Epithelial cell of esophagus (primary cell): ENCODE results near the gene SERPINB11.
A peak's percentile ranks its signal among the peaks of the same experiment; 100 is the strongest.
"Not testable (repeated sequence)": the region's sequence is repeated elsewhere in the genome, so short reads cannot be mapped to it uniquely, and the experiment has no call there.

Experiments used
- DNase-seq: peaks from one replicate; pipeline ENCODE4 v3.0.0; 2010; ENCODE audit warnings: low read depth
- H3K4me3 ChIP-seq: 2 replicates; pipeline ENCODE4 v1.5.1; 2011; ENCODE audit warnings: mild to moderate bottlenecking, low read length, control low read depth
- TF ChIP-seq, protein P1 (sequence below): IDR thresholded peaks from 2 replicates; pipeline ENCODE4 v1.5.1; 2011; ENCODE audit warnings: low read depth, mild to moderate bottlenecking, low read length, control low read depth, inconsistent platforms; ENCODE audit not compliant: insufficient read depth; ENCODE audit errors: missing control alignments

The SERPINB11 gene, protein sequence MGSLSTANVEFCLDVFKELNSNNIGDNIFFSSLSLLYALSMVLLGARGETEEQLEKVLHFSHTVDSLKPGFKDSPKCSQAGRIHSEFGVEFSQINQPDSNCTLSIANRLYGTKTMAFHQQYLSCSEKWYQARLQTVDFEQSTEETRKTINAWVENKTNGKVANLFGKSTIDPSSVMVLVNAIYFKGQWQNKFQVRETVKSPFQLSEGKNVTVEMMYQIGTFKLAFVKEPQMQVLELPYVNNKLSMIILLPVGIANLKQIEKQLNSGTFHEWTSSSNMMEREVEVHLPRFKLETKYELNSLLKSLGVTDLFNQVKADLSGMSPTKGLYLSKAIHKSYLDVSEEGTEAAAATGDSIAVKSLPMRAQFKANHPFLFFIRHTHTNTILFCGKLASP

DNA sequence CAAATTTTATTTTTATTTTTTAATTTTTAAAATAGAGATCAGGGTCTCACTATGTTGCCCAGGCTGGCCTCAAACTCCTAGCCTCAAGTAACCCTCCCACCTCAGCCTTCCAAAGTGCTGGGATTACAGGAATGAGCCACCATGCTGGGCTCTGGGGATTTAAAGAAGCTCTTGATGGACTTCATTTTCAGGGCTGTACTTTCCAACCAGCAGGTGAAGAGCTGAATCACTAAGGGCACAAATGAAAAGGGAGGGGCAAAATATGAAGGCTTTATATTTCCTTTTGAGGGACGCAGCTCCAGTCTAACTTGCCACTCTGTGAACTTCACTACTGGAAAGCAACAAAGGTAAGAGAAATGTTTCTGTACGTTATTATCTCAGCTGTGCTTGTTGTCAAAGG is at the start of gene SERPINB11:
Gene SERPINB11, plus strand, starts transcription at position 301 of the 400 bp plus-strand sequence. CDS start 7,234 bp downstream, outside the sequence.
- TF ChIP-seq, protein P1, sequence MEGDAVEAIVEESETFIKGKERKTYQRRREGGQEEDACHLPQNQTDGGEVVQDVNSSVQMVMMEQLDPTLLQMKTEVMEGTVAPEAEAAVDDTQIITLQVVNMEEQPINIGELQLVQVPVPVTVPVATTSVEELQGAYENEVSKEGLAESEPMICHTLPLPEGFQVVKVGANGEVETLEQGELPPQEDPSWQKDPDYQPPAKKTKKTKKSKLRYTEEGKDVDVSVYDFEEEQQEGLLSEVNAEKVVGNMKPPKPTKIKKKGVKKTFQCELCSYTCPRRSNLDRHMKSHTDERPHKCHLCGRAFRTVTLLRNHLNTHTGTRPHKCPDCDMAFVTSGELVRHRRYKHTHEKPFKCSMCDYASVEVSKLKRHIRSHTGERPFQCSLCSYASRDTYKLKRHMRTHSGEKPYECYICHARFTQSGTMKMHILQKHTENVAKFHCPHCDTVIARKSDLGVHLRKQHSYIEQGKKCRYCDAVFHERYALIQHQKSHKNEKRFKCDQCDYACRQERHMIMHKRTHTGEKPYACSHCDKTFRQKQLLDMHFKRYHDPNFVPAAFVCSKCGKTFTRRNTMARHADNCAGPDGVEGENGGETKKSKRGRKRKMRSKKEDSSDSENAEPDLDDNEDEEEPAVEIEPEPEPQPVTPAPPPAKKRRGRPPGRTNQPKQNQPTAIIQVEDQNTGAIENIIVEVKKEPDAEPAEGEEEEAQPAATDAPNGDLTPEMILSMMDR: no peak
- DNase-seq: no peak
- H3K4me3 ChIP-seq: peak within 1 kb of the TSS; percentile 7

DNA sequence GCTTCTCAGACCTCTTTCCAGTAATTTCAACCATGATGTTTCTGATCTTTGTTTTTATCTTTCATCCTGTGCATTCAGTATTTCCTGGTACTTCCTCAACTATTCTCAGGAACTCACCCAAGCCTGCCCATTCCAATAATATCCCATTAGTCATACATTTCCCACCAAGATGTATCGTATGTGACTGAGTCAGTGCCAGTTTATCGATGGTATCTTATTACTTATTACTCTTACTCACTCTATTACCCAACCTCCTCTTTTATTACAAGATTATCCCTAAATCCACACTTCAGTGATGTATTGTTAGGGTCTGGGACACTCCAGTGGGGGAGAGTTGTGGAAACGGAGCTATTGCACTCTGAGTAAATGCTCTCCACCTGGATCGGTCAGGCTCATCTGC is 43.8 kb upstream of the SERPINB11 start:
- not testable (repeated sequence) for H3K4me3 ChIP-seq
- peak; percentile 35 for DNase-seq

DNA sequence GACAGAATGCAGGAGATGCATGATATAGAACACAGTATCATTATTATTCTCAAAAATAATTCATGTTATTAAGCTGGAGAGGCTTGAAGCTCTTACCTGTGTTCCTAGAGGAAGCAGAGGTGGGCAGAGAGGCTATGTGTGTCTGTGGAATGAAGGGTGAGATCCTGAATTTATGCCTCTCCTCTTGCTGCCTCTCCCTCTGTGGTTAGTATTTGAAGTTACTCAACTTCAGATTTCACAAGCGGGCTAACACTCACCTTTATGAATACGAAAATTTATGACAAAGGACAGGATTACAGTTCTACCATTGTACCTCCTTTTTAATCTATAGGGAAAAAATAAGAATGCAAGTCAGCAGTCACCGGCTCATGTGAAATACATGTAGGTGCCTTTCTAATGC is 41.0 kb upstream of the SERPINB11 start, which contains the start of gene SERPINB3:
Gene SERPINB3, minus strand, starts transcription at position 144 of the 400 bp plus-strand sequence. CDS start 677 bp downstream, outside the sequence.
- H3K4me3 ChIP-seq: not testable (repeated sequence)

DNA sequence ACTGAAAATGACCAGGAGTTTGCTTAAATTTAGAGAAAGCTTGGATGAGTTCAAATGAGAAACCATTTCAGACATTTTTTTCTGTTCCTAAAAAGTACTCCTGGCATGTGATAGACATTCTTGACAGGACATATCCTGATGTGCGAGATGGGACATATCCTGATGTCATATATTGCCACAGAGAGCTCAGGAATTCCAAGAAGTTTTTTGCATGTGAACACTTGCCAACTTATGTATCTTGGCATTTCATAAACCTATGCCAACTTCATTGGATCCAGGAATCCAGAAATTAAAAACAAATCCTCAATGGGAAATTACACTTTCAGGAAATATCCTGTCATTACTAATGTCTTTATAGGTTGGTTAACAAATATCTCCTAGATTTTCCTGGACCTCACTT is 38.2 kb upstream of the SERPINB11 start:
- no peak overlapping the region for H3K4me3 ChIP-seq
- DNase-seq: peak; percentile 80
- TF ChIP-seq, protein P1: no peak

More for the DNA sequence above, 41.0 kb upstream of the SERPINB11 start, which contains the start of gene SERPINB3:
- DNase-seq: peak; percentile 67

DNA sequence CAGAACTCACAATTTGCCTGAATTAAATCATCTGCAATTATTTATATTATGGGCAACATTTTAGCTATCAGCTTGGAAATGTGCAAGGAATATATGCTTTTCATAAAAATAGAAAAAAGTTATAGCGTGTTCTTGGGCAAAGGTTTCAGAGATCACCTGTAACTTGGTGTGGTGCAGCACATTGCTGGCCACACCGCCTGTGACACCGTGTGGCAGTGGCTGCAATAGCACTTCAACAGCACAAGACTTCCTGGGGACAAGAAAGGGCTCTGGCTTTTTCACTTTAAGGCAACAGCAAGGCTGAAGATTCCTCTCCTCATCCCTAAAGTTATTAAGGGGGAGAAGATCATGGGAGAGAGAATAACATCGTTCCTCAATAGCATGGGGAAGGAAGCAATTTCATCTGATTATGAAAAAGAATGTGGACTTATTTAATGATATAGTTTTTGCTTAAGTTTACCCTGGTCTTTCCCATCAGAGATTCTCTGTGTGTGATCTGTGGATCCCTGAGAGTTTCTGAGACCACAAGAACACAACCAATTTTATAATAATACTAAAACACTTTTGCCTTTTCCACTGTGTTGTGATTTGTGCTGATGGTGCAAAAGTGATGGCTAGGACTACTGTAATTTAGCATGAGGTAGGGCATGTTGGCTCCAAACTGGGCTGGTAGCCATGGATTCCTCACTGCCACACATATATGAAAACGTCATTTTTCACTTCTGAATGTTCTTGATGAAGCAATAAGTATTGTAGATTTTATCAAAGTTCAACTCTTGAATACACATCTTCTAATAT is 26.0 kb upstream of the SERPINB11 start:
- TF ChIP-seq, protein P1: peak; percentile 80
- peak; percentile 62 for DNase-seq
- H3K4me3 ChIP-seq: no peak overlapping the region

DNA sequence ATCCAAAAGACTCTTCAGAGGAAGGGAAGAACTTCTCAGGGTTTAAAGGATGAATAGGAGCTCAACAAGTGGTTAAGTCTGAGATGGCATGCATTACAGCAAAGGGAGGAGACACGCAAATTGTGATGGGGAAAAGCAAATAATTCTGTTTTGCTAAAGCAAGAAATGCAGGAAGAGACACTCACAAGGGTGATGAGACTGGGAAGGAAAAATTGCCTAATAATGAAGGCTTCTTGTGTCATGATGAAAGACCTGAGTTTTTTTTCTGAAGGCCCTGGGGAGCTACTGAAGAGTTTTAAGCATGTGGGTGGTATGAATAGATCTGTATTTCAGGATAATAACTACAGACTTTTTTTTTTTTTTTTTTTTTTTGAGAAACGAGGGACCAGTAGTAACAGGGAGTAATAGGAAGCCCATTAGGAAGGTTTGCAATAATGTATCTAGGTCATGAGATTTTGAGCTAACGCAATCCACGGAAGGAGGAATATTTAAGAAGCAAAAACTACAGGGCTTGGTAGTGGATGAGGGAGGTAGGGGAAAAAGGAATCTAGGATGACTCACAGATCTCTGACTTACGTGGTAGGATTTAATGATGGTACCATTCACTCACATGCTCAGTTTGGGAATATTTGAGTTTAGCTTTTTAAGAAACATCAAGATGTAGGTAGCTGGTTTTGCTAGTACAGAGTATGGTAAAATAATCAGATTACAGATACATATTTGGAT is 25.1 kb upstream of the SERPINB11 start:
- peak; percentile 75 for DNase-seq
- TF ChIP-seq, protein P1: no peak
- H3K4me3 ChIP-seq: no peak overlapping the region

DNA sequence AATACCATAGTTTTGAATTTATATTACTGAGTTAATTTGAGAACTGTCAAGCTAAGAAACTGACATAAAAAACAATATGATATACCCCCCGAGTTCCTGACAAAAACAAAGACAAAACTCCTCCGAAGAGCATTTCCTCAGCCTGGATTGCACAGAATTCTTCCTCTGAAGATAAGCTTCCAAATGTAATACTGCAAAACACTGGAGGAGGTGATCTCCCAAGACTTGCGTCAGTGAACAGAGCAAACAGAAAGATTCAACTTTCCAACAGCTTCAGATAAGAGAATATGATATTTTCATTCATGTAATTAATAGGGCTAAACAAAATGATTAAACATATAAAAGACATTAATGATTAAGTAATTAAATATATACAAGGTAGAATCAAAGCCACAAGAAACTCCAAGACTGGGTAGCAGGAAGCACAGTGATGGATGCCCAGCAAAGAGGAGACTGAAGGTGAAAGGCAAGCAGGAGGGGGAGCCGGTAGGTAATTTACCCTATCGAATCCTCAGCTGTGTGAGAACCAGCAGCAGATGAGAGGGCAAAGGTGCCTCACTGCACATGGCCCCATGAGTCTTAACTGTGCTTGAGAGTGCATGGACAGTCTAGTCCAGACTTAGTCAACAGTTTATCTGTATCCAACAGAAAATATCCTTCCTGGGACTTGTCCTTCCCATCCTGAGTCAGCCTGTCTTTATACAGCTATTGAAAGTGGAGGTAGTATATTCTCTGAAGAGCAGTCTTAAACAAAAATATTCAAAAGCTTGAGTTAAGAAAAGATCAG is 22.7 kb upstream of the SERPINB11 start:
- TF ChIP-seq, protein P1: no peak
- no peak for DNase-seq
- H3K4me3 ChIP-seq: peak overlapping the region; percentile 19
